ENCODE measurements around the gene IFT57.
"Not testable (repeated sequence)": the region's sequence is repeated elsewhere in the genome, so short reads cannot be mapped to it uniquely, and the experiment has no call there.

Gene IFT57
- total RNA-seq = 44.4 to 53.6 (median 47.3) reads per million in 4 donors

GRCh38 chr3:108221911-108222852 lies at the start of gene IFT57:
IFT57 (minus strand) TSS chr3:108222424; CDS start chr3:108222322, 102 bp downstream.
- peak; percentile 91 to 96 (median 94) for DNase-seq

DNA sequence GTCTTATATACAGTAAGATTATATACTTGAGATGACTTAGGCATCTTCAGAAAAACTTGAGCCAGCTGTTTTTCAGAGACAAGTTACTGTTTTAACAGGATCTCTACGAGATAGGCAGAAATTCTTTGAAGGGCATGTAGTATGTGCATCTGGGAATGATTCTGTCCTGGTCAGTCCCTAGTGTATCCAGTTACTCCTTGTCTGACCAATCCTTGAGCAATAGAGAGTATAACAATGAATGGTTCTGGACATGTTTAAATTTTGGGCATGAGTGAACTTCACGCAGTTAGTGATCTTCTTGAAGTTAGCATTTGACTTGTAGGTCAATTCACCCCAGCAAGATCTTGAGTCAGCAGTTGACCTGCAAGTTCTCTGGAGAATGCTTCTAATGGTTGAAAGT lies 49.4 kb upstream of the IFT57 start:
- DNase-seq = no peak

DNA sequence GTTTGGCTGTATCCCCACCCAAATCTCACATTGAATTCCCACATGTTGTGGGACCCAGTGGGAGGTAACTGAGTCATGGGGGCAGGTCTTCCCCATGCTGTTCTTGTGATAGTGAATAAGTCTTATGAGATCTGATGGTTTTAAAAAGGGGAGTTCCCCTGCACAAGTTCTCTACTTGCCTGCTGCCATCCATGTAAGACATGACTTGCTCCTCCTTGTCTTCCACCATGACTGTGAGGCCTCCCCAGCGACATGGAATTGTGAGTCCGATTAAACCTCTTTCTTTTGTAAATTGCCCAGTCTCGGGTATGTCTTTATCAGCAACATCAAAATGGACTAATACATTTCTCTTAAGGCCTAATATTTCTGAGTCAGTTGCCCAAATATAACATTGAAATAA lies 46.0 kb upstream of the IFT57 start:
- DNase-seq = not testable (repeated sequence)

DNA sequence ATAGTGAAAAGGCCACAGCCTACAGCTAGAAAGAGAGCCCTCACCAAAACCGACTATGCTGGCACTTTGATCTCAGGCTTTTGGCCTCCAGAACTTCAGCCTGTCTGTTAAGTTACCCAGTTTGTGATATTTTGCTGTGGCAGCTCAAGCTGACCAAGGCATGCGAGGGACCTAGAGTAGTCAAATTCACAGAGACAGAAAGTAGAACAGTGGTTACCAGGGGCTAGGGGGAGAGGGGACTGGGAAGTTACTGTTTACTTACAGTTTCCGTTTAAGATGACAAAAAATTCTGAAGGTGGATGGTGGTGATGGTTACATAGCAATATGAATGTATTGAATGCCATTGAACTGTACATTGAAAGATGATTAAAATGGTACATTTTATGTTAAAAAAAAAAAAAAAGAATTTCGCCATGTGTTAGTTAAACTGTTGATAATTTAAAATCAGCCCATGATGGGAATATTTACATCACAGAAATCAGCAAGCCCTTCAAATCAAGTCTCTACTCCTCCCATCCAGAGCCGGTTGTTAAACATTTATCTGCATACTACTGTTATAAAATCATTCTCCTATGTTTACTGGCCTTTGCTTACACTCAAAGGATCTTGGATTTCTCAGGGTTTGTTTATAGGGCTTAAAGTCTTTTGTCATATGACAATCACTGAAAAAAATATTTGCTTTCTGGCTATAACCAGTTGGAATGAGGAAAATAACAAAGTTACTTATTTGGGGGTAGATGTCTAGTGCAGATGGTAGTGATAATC lies 42.5 kb upstream of the IFT57 start:
- DNase-seq = not testable (repeated sequence)

DNA sequence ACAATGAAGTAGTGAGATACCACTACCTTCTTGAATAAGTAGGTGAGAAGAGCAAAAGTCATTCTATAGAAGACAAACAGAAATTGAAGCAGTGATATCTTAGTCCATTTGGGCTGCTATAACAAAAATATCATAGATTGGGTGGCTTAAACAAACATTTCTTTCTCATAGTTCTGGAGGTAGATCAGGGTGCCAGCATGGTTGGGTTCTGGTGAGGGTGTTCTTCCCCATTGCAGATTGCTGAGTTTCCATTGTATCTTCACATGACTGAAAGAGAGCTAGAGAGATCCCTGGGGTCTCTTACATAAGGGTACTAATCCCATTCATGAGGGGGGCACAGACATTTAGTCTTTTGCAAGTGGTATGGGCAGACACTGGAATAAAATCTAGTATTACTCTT lies 32.9 kb upstream of the IFT57 start:
- no peak for DNase-seq

- no peak for DNase-seq
Measured at GRCh38 chr3:108251844-108252243, 29.6 kb upstream of the IFT57 start.

DNA sequence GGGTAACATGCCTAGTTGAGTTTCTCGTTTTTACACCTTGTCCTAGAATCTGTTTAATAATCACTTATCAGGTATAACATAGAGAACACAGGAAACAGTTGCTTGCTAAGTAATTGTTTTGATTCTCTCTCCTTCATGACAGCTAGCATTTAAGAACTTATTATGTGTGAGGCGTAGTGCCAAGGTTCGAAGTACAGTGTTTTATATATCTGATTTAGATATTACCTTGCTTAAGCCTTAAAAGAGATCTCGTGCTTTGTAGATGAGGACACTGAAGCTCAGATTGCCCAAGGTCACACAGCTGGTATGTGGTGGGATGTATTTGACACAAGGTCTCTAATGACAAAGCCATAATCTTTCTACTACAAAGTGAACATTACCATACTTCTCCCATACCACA lies 29.0 kb upstream of the IFT57 start:
- DNase-seq = no peak

- DNase-seq = no peak
Measured at GRCh38 chr3:108250626-108251025, 28.4 kb upstream of the IFT57 start.

- DNase-seq = no peak
Measured at GRCh38 chr3:108243243-108243642, 21.0 kb upstream of the IFT57 start.

- DNase-seq = no peak
Measured at GRCh38 chr3:108242776-108243175, 20.6 kb upstream of the IFT57 start.

DNA sequence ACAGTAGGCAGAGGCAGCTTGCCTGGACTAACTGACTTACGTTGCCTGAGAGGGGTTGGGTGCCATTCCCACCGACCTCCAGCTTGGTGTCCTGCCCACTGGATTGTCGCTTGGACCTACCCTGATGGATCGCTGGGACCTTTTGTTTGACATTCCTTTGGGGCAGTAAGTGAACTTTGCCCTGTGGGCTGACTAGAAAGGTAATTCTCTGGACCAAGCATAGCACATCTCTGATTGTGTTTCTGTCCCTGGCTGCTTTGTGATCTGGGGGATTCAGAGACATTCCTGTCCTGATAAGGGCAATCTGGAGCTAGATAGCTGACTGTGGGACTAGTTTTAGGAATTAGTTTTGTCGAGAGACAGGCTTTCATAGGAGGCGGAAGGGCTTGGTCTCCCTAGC lies 19.5 kb upstream of the IFT57 start:
- no peak for DNase-seq

DNA sequence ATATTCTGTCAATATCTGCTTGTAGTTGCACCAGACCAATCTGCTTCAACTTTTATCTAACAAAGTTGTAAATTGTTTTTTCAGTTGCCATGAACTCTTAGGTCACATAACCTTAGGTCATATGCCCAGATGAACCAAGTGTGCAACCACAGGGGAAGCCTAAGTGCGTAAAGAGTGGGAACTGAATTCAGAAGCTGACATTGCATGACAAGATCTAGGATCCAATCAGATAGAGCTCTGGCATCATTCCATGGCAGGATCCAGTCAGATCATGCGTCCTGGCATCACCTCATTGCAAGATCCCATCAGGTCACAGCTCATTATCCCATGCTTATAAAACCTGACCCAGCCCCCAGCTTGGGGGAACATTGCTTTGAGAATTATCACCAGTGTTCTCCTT lies 18.9 kb upstream of the IFT57 start:
- no peak for DNase-seq

GRCh38 chr3:108239082-108239481 lies 16.9 kb upstream of the IFT57 start:
- DNase-seq = no peak

GRCh38 chr3:108235290-108235689 lies 13.1 kb upstream of the IFT57 start:
- no peak for DNase-seq

DNA sequence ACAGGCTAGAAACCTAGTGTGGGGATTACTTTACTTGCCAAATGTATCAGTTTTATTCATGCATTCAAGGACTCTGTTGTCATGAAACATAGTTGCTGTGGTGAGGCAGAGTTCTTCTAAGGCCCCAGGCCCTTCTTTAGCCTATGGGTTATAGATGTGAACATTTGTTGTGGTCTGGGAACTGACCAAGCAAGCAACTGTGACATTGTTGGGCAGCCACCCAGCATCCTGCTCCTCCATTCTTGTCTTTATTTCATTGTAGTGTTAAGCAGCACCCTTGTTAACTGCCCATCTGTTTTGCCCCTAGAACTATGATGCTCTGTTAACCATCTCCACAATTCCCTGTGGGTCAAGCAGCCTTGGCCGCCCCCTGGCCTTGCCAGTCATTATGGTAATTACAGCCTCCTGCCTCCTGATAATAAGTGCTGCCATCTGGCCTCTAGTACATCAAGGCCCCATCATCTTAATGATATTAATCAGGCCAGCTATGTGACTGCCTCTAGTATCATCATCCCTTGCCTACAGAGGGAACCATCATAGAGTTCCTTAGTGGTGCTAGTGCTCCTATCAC lies 12.2 kb upstream of the IFT57 start:
- DNase-seq = no peak

DNA sequence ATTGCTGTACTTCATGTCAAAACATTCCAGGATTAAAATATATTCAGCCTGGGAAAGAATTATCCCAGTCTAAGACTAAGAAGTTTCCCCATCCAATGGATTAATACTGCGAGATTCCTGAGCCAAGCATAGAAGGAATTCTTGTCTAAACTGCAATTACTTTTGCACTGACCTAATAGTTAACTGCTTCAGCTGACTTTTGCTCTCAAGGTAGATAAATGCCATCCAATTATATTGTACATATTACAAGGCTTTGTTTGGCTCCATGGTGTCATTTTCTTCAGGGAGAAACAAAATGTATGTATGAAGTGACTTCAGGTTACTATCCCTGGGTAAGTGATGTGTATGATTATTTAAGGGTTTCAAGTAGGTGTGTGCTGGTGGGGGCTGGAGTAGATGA lies 6.1 kb upstream of the IFT57 start:
- DNase-seq = no peak

DNA sequence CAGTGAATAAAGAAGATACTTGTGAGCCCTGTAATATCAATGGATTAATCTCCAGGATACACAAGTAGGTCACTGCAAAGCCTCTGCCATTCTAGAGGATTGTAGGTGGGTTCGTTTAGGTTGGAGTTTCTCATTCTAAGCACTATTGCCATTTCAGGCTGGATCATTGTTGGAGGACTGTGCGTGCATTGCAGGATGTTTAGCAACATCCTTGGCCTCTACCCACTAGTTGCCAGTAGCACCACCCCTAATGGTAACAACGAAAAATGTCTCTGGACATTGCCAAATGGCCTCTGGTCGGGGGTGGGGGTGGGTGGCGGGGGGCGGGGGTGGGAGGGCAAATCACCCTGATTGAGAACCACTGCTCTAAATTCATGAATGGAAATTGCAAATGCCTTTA lies 4.9 kb upstream of the IFT57 start:
- no peak for DNase-seq

DNA sequence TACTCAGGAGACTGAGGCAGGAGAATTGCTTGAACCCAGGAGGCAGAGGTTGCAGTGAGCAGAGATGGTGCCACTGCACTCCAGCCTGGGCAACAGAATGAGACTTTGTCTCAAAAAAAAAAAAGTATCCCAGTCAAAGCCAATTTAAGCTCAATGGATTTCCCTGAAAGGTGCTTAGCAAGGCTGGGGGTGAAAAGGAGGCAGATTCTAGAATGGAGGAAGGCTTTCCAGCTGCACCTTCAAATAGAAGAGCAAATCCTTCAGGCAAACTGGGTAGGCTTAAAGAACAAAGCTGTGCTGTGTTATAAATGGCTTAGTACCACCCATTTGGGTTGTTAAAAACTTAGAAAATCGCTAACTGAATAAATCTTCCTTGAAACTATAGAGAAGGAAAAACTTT lies 3.0 kb upstream of the IFT57 start:
- no peak for DNase-seq

- no peak for DNase-seq
Measured at GRCh38 chr3:108223928-108224327, 1.7 kb upstream of the IFT57 start.

DNA sequence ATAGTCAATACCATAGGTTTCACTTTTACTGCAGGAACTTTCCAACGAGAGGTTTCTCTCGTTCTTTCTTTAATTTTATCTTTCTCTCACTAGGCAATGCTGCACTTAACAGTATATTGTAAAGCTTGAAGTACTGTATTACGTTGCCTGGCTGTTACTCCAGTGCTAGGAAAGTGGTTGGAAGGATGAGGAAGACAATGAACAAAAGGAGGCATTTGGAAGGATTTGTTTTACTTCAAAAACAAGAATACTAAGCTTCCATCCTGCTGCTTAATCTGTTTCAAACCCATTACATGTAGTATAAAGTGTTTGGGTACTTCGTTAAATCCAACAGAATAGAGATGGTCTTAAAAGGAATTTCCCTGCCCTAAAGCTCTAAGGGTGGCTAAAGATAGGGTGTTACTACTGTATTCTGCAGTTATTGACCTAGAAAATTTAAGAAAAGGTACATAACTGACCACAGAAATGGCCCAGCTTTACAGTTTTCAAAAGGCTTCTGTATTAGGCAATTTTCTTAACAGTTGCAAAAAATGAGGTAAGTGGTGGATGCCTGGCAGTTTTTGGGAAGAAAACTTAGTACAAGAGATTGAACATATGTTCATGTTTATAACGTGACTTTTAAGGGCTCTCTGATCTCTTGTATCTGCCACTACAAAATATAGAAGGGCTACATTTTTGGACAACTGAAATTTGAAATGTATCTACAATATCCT lies 785 bp upstream of the IFT57 start:
- no peak for DNase-seq

DNA sequence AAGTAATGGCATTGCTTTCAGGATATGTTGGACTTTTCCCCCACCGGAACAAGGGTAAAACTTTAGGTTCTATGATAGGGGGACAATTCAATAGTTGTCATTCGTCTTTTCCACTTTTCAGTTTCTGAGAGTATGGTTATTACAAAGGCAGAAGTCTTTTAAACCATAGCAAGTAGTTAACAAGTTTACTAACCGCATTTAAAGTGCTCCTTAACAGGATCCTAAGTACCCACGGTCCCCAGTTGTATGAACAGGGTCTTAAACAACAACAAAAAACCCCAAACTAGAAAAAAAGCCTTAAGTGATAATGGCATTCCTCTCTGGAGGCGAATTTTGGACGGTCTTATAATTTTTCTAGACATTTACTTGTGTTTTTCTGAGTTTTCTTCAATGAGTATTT lies 831 bp downstream of the IFT57 start:
- DNase-seq = no peak

- no peak for DNase-seq
Measured at GRCh38 chr3:108219336-108219735, 2.9 kb downstream of the IFT57 start.

- DNase-seq = no peak
Measured at GRCh38 chr3:108218811-108219210, 3.4 kb downstream of the IFT57 start.

Data from T-helper 1 cell (primary cell).